ENCODE data around the gene ZC3H7A.

ZC3H7A gene

DNA sequence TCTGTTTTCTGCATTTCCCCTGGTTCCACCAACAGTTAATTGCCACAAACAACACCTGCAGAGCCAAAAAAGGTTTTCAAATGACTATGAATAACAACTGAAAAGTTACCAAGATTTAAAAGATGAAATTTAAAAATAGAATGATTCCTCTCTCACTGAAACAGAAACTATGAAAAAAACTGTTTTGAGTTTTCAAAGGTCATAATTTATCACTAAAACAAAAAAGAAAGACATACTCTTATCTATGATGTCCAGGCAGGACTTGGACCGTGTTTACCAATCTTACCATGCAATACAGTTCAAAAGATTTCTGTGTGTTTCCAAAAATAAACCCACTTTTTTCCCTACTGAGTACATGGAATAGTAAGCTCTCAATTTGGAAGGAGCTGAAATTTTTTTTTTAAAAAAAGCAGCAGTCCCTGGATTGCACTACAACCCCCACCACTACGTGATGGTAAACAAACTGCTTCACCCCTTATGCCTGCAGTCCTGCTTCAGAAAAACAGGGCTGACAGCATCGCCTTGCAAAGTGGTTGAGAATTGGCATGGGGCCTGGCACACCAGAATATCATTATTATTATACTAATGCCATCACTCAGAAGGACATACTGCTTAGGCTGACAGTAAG, 62.9 kb downstream of the ZC3H7A start:
- DNase-seq, result no peak

GRCh38 chr16:11731222-11731621, 65.8 kb downstream of the ZC3H7A start:
- DNase-seq, result peak; percentile 69

- no peak for DNase-seq
Measured at GRCh38 chr16:11729787-11730186, 67.3 kb downstream of the ZC3H7A start.

DNA sequence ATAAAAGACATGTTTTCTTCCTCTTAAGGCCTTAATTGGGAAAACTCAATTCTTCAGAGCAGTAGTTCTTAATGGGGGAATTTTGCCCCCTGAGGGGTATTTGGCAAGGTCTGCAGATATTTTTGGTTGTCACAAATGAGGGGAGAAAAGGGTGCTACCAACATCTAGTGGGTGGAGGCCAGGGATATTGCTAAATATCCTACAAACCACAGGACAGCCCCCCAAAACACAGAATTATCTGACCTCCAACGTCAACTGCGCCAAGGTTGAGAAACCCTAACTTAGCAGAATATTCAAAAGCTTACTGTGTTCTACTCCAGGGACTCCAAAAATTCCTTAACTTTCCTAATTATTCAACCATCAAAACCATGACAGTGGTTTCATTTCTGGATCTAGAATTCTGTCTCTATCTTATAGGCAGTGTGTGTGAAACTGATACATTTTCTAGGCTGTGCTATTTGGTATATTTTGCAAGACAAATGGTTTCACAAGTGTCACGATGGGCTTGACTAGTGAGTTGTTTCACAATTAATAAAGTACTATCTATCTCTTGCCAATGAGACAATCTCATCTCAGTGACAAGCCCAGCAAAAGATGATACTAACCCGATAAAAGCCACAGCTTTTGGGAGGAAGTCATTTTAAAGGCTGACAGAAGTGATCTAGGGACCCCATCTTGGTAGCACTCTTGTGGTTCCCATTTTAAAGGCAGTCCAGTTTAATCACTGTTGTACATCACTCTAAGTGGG, 69.1 kb downstream of the ZC3H7A start:
- DNase-seq, result no peak

GRCh38 chr16:11726008-11726407, 71.0 kb downstream of the ZC3H7A start:
- DNase-seq, result no peak

DNA sequence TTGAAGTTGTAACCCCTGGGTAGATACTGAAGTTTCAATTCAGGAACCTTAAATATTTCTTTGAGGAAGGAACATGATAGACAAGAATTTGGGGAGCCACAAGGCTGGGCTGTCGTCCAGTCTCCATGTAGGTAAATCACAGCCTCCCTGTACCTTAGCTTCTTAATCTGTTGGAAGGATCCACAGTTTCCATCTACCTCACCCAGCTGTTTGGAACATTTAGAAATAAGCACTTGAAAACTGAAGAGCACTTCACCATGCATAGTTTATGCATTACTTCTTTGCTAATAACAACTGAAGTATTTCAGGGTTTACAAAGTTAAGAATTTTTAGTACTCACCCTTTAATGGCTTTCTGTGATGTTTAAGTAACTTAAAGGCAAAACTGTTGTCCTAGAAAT, 71.6 kb downstream of the ZC3H7A start:
- no peak for DNase-seq

- DNase-seq, result no peak
Measured at GRCh38 chr16:11722468-11722808, 74.6 kb downstream of the ZC3H7A start.

GRCh38 chr16:11721781-11722467, 75.1 kb downstream of the ZC3H7A start:
- DNase-seq, result no peak

DNA sequence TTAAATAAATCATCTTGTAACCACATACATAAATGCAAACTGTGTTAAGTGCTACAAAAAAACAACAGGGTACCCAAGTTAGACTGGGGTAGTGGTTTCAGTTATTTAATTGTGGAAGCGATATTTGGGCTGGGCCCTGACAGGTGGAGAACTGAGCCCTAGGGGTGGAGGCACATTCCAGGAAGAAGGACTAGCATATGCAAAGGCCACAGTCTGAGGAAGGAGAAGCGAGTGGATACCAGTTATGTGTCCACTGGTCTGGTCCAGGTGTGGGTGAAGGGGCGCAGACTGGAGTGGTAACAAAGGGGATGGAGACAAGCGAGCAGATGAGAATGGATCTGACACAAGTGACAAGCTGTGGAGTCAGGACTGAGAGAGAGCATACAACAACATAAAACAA, 77.3 kb downstream of the ZC3H7A start:
- no peak for DNase-seq

DNA sequence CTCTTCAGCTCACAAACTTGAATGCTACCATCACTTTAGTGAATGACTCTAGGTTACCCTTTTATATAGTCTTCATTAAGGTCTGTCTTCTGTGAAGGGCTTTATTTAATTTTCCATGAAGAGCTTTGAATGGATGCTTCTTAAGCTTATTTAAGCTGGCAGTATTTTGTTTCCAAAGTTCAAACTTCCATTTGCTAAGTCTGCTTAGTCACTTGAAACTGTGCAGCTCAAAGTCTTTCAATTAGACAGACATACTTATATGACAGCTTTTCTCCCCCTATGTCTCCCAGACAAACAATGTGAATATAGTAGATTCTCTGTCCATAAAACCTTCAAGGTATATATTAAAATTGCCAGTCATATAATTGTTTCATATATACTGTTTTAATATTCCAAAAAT, 77.9 kb downstream of the ZC3H7A start:
- no peak for DNase-seq

DNA sequence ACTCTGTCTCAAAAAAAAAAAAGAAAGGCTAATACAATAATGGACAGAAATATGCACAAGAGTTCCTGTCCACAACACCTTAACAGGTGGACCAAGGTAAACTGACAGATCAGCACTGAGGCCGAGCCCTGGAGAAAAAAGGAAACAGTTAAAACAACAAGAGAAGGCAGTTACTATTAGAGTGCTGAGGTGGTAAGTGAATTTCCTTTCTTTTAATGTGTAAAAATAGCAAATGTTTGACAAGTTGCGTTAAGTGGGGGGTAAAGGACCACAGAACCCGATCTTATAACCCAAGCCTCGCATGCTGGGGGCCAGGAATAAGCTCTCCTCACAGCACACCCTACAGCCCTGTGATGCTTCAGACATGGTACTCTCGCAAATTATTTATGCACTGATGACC, 79.2 kb downstream of the ZC3H7A start:
- no peak for DNase-seq

- no peak for DNase-seq
Measured at GRCh38 chr16:11716336-11716735, 80.7 kb downstream of the ZC3H7A start.

DNA sequence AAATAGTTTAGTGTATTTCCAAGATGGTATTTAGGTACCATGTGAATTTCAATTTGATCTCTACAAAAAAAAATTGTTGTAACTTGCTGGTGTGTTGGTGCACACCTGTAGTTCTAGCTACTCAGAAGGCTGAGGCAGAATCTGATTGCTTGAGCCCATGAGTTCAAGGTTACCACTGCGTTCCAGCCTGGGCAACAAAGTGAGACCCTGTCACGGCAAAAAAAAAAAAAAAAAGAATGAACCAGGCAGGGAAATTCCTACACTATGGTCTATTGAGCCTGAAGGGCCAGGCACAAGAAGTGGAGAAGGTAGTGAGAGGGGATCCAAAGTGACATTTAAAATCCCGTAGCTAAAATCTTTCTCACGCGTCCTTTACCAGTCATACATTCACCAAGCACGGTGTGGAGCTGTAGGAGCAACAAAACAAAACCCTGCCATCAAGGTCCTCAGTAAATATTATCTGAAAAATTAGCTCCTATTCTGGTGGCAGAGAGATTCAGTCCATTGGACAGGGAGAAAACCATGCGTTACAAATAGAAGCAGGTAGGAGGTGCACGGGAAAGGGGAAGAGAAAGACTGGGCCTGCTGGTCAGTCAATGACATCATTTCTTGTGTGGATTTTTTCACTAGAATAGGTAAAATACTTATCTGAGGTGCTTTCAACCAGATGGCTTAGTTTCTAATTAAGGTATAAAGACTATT, 81.7 kb downstream of the ZC3H7A start:
- no peak for DNase-seq

- DNase-seq, result no peak
Measured at GRCh38 chr16:11712122-11712521, 84.9 kb downstream of the ZC3H7A start.

DNA sequence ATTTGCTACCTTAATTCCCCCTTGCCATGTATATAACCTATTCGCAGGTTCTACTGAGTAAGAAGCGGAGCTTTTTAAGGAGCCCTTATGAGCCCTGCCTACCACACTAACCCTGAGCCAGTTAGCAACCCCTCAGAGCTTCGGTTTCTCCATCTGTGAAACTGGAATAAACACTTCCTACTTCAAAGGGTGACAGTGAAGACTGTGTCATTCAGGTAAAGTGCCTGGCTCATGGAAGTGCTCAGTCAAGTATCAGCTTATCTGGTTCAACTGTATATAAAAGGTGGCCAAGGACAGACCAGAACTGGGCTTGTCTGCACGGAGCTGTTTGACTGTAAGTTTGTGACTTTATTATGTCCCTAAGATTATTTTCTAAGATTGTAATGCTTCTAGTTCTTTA, 85.4 kb downstream of the ZC3H7A start:
- DNase-seq, result no peak

DNA sequence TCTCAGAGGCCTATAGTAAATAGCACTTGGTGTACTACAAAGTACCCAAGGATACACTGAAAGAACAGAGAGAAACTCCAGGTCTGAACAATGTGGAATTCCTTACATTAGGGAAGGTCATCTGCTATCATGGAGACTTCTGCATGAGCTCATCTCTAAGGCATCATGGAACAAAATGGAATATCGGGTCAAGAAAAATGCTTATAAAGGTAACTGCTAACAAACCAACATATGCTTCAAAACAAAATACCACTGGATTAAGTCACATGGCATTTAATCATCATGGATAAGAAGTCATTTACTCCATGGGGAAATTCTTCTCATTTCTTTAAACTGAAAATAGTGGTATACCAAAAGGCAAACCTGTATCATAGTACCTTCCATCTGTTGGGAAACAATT, 88.6 kb downstream of the ZC3H7A start:
- DNase-seq, result no peak

DNA sequence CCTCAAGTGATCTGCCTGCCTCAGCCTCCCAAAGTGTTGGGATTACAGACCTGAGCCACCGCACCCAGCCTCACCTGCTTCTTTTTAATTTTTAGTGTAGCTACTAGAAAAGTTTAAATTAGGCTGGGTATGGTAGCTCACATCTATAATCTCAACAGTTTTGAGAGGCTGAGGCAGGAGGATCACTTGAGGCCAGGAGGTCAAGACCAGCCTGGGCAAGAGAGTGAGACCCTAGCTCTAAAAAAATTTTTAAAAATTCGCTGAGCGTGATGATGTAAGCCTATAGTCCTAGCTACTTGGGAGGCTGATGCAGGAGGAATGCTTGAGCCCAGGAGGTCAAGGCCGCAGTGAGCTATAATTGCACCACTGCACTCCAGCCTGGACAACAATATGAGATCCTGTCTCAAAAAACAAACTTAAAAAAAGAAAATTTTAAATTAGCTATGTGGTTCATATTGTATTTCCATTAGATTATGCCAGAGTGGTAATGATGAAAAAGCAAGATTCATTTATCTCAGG, 89.3 kb downstream of the ZC3H7A start:
- no peak for DNase-seq

GRCh38 chr16:11706180-11706742, 90.8 kb downstream of the ZC3H7A start:
- no peak for DNase-seq

DNA sequence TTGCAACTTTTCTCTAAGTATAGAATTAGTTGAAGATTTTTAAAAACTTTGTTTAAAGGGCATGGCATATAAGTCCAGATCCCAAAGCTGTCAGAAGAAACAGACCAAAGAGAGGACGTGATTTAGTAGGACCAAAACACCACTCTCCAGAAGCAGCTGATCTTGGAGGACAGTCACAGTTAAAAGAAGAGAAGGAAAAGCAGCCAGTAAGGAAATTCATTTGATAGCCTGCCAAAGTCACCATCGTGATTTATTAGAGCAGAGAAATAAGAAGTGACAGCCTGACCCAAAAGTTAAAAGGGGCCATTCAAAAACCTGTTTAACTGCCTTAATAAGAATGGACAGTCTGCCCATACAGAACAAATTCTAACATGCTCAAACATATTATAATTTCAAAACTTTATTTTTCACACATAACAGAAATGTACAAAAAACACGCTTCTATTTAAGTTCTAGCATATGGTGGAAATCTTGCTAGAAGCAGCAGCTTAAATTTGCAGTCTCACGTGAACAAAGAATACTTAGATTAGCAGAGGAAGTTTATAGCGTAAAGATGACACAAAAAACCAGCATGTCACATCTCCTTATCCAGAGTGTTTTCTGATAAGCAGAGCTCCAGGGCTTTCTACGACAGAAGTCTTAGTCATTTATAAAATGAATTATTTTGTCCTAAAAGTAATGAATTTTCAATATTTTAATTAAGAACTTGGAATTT, 91.6 kb downstream of the ZC3H7A start:
- DNase-seq, result no peak
